ENCODE measurements around the gene SIL1. TPM values are rescaled to one million over a fixed set of nuclear protein-coding genes. Genes with fewer than 3 reads are reported as not detected.

Gene SIL1
- total RNA-seq, 1 experiment from 2014 or later = 10.7 TPM

DNA sequence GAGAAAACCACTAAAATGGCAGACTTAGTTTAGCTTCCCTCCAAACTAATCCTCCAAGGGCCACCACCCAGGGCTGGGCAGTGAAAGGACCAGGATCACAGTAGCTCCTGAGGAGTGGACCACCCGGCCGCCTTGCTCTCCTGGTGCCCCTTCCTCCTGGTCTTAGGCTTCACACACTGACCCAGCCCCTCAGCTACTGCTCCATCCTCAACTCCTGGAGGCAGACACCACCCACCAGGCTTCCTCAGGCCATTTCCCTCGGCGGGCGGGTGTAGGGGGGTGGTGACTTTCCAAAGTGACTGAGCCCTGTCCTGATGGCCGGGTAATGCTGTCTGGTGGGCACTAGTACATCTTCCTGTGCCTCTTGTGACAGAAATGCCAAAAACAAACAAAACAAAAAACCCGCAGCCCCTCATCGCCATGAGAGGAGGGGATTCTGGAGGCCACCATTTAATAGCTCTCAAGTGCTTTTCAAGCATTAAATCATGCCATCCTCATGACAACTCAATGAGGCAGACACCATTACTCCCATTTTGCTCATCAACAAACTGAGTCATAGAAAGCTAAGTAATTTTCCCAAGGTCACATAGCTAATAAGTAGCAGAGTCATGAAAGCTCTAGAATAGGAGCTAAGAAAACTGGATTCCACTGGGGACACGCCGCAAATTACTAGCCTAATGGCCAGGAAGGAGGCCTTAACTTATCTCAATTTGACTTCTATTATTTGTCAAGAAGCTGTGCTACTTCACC, 231.8 kb downstream of the SIL1 start (continued):
- TF ChIP-seq, protein P1, sequence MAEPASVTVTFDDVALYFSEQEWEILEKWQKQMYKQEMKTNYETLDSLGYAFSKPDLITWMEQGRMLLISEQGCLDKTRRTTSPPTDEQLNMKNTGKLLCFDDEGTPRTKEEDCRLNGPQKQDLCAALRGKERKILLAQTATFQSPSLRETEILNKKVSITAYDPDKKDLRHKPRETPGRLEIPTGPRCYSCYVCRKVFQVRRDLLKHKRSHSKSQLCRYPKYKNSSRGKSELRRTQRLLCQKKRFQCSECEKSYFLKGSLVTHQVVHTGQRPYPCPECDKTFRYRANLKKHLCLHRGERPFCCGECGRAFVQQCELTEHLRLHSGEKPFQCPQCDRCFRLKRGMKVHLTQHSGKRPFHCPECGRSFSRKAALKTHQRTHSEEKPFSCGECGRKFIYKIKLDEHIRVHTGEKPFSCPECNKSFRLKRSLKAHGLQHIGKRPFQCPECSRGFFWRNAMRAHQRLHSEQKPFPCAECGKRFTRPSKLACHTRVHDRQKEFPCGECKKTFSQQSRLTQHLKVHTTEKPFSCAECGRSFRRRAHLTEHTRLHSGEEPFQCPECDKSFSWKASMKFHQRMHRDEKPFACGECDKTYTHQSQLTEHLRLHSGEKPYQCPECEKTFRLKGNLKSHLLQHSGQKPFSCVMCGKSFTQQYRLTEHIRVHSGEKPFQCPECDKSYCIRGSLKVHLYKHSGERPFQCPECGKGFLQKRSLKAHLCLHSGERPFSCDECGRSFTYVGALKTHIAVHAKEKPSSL (CRISPR knock-in tag; conservative IDR thresholded peaks at IDR 0.05) = no peak
- no peak for TF ChIP-seq FOXJ3 (CRISPR knock-in tag; IDR thresholded peaks at IDR 0.05; ENCODE audit: borderline replicate concordance)
- TF ChIP-seq ZBTB21 (CRISPR knock-in tag; IDR thresholded peaks at IDR 0.05; ENCODE audit: borderline replicate concordance) = no peak
- no peak for TF ChIP-seq SMAD4 (CRISPR knock-in tag; IDR thresholded peaks at IDR 0.05)
- TF ChIP-seq OVOL2 (CRISPR knock-in tag; IDR thresholded peaks at IDR 0.05; ENCODE audit: borderline replicate concordance) = no peak
- TF ChIP-seq, protein P2, sequence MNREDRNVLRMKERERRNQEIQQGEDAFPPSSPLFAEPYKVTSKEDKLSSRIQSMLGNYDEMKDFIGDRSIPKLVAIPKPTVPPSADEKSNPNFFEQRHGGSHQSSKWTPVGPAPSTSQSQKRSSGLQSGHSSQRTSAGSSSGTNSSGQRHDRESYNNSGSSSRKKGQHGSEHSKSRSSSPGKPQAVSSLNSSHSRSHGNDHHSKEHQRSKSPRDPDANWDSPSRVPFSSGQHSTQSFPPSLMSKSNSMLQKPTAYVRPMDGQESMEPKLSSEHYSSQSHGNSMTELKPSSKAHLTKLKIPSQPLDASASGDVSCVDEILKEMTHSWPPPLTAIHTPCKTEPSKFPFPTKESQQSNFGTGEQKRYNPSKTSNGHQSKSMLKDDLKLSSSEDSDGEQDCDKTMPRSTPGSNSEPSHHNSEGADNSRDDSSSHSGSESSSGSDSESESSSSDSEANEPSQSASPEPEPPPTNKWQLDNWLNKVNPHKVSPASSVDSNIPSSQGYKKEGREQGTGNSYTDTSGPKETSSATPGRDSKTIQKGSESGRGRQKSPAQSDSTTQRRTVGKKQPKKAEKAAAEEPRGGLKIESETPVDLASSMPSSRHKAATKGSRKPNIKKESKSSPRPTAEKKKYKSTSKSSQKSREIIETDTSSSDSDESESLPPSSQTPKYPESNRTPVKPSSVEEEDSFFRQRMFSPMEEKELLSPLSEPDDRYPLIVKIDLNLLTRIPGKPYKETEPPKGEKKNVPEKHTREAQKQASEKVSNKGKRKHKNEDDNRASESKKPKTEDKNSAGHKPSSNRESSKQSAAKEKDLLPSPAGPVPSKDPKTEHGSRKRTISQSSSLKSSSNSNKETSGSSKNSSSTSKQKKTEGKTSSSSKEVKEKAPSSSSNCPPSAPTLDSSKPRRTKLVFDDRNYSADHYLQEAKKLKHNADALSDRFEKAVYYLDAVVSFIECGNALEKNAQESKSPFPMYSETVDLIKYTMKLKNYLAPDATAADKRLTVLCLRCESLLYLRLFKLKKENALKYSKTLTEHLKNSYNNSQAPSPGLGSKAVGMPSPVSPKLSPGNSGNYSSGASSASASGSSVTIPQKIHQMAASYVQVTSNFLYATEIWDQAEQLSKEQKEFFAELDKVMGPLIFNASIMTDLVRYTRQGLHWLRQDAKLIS (CRISPR knock-in tag; IDR thresholded peaks at IDR 0.05; ENCODE audit: borderline replicate concordance) = no peak

DNA sequence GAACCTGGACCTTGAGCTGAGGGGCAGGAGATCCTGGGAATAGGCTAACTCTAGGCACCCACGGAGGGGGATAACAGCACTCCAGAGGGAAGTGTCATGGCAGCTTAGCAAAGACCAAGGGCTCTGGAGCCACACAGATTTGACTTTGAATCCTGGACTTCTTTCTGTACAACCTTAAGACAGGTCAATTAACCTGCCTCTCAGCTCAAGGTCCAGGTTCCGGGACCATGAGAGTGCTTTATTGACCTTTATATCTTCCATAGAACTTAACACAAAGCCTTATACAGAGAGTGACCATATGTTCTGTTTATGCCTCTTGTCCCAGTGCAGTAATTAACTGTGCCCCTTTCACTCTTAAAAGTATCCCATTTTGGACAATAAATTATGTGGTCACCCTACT, 232.5 kb downstream of the SIL1 start:
- POLR2A ChIA-PET = no interaction called here
- TF ChIP-seq JAZF1 (CRISPR knock-in tag; IDR thresholded peaks at IDR 0.05) (no peak), NFATC4 (CRISPR knock-in tag; IDR thresholded peaks at IDR 0.05) (no peak), ZNF317 (CRISPR knock-in tag; IDR thresholded peaks at IDR 0.05; ENCODE audit: borderline replicate concordance, low read depth) (no peak), PRRX2 (CRISPR knock-in tag; IDR thresholded peaks at IDR 0.05) (no peak), TCF7 (CRISPR knock-in tag; IDR thresholded peaks at IDR 0.05; ENCODE audit: low read depth) (no peak), ETV6 (CRISPR knock-in tag; IDR thresholded peaks at IDR 0.05) (no peak), FOXP1 (CRISPR knock-in tag; IDR thresholded peaks at IDR 0.05; ENCODE audit: borderline replicate concordance) (no peak), SMAD3 (CRISPR knock-in tag; IDR thresholded peaks at IDR 0.05; ENCODE audit: borderline replicate concordance) (no peak), GRHL2 (CRISPR knock-in tag; IDR thresholded peaks at IDR 0.05; ENCODE audit: insufficient replicate concordance, severe bottlenecking) (no peak), MYBL2 (CRISPR knock-in tag; IDR thresholded peaks at IDR 0.05) (no peak), ESRRA (CRISPR knock-in tag; IDR thresholded peaks at IDR 0.05; ENCODE audit: borderline replicate concordance) (no peak), TP53 (CRISPR knock-in tag; IDR thresholded peaks at IDR 0.05) (no peak), EMX1 (CRISPR knock-in tag; IDR thresholded peaks at IDR 0.05) (no peak)
- TF ChIP-seq, protein P3, sequence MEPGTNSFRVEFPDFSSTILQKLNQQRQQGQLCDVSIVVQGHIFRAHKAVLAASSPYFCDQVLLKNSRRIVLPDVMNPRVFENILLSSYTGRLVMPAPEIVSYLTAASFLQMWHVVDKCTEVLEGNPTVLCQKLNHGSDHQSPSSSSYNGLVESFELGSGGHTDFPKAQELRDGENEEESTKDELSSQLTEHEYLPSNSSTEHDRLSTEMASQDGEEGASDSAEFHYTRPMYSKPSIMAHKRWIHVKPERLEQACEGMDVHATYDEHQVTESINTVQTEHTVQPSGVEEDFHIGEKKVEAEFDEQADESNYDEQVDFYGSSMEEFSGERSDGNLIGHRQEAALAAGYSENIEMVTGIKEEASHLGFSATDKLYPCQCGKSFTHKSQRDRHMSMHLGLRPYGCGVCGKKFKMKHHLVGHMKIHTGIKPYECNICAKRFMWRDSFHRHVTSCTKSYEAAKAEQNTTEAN (CRISPR knock-in tag; IDR thresholded peaks at IDR 0.05) = no peak
- TF ChIP-seq, protein P4, sequence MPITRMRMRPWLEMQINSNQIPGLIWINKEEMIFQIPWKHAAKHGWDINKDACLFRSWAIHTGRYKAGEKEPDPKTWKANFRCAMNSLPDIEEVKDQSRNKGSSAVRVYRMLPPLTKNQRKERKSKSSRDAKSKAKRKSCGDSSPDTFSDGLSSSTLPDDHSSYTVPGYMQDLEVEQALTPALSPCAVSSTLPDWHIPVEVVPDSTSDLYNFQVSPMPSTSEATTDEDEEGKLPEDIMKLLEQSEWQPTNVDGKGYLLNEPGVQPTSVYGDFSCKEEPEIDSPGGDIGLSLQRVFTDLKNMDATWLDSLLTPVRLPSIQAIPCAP (CRISPR knock-in tag; IDR thresholded peaks at IDR 0.05) = no peak
- TF ChIP-seq, protein P5, sequence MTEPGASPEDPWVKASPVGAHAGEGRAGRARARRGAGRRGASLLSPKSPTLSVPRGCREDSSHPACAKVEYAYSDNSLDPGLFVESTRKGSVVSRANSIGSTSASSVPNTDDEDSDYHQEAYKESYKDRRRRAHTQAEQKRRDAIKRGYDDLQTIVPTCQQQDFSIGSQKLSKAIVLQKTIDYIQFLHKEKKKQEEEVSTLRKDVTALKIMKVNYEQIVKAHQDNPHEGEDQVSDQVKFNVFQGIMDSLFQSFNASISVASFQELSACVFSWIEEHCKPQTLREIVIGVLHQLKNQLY (CRISPR knock-in tag; IDR thresholded peaks at IDR 0.05) = no peak
- TF ChIP-seq, protein P6, sequence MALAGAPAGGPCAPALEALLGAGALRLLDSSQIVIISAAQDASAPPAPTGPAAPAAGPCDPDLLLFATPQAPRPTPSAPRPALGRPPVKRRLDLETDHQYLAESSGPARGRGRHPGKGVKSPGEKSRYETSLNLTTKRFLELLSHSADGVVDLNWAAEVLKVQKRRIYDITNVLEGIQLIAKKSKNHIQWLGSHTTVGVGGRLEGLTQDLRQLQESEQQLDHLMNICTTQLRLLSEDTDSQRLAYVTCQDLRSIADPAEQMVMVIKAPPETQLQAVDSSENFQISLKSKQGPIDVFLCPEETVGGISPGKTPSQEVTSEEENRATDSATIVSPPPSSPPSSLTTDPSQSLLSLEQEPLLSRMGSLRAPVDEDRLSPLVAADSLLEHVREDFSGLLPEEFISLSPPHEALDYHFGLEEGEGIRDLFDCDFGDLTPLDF (CRISPR knock-in tag; IDR thresholded peaks at IDR 0.05) = no peak
- TF ChIP-seq, protein P7, sequence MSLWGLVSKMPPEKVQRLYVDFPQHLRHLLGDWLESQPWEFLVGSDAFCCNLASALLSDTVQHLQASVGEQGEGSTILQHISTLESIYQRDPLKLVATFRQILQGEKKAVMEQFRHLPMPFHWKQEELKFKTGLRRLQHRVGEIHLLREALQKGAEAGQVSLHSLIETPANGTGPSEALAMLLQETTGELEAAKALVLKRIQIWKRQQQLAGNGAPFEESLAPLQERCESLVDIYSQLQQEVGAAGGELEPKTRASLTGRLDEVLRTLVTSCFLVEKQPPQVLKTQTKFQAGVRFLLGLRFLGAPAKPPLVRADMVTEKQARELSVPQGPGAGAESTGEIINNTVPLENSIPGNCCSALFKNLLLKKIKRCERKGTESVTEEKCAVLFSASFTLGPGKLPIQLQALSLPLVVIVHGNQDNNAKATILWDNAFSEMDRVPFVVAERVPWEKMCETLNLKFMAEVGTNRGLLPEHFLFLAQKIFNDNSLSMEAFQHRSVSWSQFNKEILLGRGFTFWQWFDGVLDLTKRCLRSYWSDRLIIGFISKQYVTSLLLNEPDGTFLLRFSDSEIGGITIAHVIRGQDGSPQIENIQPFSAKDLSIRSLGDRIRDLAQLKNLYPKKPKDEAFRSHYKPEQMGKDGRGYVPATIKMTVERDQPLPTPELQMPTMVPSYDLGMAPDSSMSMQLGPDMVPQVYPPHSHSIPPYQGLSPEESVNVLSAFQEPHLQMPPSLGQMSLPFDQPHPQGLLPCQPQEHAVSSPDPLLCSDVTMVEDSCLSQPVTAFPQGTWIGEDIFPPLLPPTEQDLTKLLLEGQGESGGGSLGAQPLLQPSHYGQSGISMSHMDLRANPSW (CRISPR knock-in tag; conservative IDR thresholded peaks at IDR 0.05; ENCODE audit: low read depth) = no peak
- CTCF ChIA-PET = interaction anchor here (1.0 kb wide), 1 partner anchor 33 kb away, joined by 3 read pairs; no protein-coding TSS in a partner anchor
- H3K27me3 Mint-ChIP-seq (ENCODE audit: low read depth) = no peaks in the 10 kb centered on the region
- DNase-seq (ENCODE audit: low spot score) (no peak), ATAC-seq (no peak)
- no peaks in the 10 kb centered on the region for H3K36me3 Mint-ChIP-seq
- no peaks in the 10 kb centered on the region for H3K9me3 Mint-ChIP-seq
- H3K27ac Mint-ChIP-seq = no peak overlapping the region
- peaks cover 39% of the 10 kb centered on the region for H3K4me1 Mint-ChIP-seq
- no peak overlapping the region for H3K4me3 Mint-ChIP-seq

Measured in WTC11 (cell line).